HG03139 (cell line): ENCODE results near the gene SPAG16.

Experiments
- ATAC-seq: cut with Tn5 transposase; IDR thresholded peaks from one replicate; pipeline ENCODE4 v1.9.1; 2021; ENCODE audit not compliant: unreplicated experiment

Gene SPAG16

GRCh38 chr2:214341646-214342045 is 1057.4 kb downstream of the SPAG16 start:
- ATAC-seq: no peak

DNA sequence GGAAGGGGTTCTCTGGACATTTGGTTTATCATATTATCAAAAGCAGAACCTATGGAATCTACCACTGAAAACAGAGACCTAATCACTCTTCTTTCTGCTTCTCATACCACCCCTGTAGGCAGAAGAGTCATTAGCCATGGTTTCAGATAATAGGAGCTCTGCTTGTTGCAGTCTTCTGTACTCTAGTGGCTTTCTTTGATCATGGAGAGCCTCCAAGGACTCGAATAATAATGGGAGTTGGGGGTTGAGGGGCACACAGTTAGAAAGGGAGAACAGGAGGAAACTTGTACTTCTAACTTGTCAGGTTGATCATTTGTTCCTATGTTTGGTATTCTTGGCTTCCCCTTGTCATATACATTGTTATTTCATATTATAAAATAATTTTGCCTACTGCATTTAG is 1074.2 kb downstream of the SPAG16 start:
- no peak for ATAC-seq

DNA sequence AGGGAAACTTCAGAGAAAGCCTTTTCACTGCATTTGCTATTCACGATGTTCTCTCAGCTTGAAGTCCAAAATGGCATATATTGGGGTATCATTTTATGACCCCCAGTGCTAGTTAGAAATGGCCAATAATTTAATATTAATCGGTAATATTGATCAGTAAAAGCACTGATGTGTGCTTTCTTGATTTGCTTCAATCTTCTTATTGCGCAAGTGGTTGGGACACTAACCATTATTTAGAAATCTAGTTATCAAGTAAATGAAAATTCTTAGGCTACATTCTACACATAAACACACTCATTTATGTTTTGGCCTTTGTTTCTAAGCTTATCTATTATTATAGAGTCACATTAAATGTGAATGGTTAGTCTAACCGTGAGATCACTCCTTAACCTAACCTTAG is 1076.9 kb downstream of the SPAG16 start:
- ATAC-seq: no peak

GRCh38 chr2:214365549-214365948 is 1081.3 kb downstream of the SPAG16 start:
- ATAC-seq: no peak

- no peak for ATAC-seq
Measured at GRCh38 chr2:214367171-214367570, 1082.9 kb downstream of the SPAG16 start.

- ATAC-seq: no peak
Measured at GRCh38 chr2:214376618-214377285, 1092.5 kb downstream of the SPAG16 start.

GRCh38 chr2:214377286-214377624 is 1093.0 kb downstream of the SPAG16 start:
- ATAC-seq: no peak

- ATAC-seq: no peak
Measured at GRCh38 chr2:214378455-214379103, 1094.3 kb downstream of the SPAG16 start.

- ATAC-seq: no peak
Measured at GRCh38 chr2:214379227-214379626, 1095.0 kb downstream of the SPAG16 start.

DNA sequence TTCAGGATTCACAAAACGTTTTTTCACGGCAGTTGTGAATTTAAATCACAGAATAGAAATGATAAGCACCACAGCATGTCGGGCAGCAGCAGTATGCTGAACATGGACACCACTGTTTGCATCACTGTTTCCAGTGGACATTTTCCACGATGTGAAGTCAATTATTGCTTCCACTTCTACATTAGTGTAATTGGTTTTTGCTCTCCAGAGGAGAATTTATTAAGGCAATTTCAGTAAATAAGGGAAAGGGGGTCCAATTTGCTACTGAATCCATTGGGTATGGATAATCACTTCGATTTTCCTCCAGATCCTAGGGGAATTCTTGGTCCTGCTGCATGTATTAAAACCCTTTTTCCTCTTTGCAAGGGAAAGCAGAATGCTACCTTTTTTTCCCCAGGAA is 1096.4 kb downstream of the SPAG16 start:
- ATAC-seq: no peak

DNA sequence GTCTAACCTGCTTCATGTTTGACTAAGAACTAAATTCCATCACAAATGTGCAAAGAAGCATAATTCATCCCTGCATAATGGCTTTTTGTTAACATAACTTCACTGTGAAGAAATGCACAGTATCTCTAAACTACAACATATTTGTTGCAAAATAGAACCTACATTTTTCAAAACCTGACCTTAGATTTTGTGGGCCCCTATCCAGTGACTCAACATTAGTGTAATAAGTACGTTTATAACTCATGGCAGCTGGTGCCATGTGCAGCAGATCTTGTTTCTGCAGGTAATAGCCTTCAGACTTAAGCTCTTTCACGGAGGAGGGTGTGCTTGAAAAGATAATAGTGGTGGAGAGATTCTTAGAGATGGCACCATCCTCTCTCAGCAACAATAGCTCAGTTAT is 1098.0 kb downstream of the SPAG16 start:
- ATAC-seq: no peak

- no peak for ATAC-seq
Measured at GRCh38 chr2:214386720-214387119, 1102.5 kb downstream of the SPAG16 start.

DNA sequence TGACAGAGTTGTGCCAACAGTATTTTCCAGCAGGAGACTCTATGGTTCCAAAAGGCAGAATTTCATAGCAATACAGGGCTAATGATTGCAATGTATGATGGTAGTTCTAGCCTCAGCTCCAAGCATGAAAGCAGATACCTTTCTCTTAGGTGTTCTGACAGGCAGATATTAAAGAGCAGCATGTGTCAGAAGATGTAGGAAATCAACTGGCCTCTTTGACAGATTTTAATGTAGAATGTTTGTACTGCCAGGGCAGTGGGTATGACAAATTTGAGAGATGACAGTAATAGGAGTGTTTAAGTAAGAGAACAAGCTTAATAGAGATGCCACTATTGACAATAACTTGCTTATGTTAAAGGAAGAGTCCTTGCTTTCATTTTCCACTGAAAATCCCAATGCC is 1105.1 kb downstream of the SPAG16 start:
- ATAC-seq: no peak

GRCh38 chr2:214393796-214394195 is 1109.5 kb downstream of the SPAG16 start:
- no peak for ATAC-seq

- ATAC-seq: no peak
Measured at GRCh38 chr2:214395040-214395439, 1110.8 kb downstream of the SPAG16 start.

DNA sequence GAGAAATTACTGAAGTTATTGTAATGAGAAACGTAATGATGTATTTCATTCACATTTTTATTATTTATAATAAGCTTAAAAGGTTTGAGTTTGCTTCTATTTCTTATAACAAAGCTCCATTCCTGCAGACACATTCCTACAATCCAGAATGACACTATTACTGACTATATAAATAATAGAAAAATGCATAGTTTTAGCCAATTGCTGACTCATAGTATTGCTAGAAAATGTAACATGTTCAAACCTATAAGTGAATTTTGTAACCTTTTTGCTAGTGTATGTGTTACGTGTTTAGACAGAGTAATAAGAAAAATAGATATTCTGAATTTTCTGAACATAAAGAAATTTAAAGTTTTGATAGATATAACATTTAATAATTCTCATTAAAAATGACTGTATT is 1117.3 kb downstream of the SPAG16 start:
- no peak for ATAC-seq

DNA sequence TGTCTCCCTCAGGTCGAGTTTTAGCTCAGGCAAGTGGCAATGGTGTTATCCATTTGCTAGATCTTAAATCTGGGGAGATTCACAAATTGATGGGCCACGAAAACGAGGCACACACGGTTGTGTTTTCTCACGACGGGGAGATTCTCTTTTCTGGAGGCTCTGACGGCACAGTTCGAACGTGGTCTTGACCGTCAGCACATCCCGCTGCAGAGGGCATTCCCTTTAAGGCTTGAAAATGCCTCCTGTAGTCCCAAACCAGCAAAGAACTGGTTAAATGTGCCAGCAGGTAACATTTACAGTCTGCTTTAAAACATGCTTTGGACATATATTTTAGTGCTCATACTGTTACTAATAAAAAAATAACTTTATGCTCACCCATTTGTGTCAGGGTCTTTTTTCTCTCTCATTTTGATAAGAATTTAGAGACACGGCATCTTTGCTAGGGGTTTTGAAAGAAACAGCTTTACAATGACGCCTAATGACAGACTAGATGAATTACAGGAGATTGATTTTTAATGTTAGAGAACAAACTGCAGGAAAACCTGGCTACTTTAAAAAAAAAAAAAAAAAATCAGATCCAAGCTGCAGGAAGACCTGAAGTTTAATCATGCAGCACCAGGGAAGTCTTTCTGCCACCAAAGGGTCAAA is 1126.0 kb downstream of the SPAG16 start:
- ATAC-seq: no peak

DNA sequence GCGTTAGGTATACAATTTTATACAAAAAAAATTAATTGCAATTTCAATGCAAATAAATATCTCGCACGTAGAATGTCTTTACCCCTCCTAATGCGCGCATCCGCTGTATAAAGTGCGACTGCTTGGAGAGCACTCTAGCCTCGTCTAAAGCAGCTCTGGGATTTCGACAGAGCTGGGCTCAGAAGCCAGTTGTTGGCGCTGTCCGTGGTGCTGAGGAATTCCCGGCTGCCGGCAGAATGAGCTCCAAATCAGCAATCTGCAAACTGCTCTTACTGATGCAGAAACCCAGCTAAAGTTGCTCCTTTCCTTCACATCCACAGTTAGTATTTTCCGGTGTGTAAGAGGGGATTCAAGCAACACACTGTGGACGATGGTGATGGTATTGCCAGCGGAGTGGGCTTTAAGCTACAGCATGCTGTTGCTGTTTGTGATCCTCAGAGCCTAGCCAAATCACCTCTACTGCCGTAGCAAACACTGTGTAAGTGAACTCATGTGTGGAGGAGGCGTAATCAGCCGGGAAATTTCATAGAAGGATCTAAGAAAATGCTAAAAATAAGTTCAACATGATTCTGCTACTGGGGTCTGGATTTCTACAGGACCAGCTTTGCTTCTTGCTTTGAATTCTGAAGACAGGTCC is 1126.8 kb downstream of the SPAG16 start, which contains the start of gene VWC2L:
VWC2L (plus strand) TSS at position 137 of the 637 bp plus-strand sequence. CDS start 3,140 bp downstream, outside the sequence.
- ATAC-seq: no peak

DNA sequence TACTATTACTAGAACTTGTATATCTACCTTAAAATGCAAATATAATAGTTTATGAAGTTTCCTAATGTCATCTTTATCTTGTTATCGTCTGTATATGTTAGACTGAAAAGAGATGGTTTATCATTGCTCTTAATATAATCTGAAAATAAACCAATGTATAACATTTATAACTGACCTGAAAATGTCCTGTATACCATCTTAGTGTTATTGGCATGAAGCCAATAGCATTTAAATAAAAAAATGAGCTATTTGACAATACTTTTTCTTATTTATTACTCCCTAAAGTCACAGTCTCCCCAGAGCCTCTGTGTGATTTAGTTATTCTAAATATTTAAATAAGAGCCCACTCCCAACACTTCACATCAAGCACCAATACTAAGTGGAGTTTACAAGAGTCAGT is 1128.4 kb downstream of the SPAG16 start:
- ATAC-seq: no peak

DNA sequence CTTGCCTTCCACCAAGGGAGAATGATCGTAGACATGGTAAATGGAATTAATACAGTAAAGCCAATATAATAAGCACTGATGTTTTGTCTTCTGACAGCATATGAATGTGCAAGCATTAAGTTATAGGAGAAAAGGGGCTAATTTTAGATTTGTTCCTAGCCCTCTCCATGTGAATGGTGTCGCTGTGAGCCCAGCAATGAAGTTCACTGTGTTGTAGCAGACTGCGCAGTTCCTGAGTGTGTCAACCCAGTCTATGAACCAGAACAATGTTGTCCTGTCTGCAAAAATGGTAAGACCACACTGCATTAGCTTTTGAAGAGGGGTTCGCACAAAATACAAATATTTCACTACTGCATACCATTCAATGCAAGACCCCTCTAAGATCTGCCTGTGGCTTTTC is 1152.2 kb downstream of the SPAG16 start:
- ATAC-seq: no peak

DNA sequence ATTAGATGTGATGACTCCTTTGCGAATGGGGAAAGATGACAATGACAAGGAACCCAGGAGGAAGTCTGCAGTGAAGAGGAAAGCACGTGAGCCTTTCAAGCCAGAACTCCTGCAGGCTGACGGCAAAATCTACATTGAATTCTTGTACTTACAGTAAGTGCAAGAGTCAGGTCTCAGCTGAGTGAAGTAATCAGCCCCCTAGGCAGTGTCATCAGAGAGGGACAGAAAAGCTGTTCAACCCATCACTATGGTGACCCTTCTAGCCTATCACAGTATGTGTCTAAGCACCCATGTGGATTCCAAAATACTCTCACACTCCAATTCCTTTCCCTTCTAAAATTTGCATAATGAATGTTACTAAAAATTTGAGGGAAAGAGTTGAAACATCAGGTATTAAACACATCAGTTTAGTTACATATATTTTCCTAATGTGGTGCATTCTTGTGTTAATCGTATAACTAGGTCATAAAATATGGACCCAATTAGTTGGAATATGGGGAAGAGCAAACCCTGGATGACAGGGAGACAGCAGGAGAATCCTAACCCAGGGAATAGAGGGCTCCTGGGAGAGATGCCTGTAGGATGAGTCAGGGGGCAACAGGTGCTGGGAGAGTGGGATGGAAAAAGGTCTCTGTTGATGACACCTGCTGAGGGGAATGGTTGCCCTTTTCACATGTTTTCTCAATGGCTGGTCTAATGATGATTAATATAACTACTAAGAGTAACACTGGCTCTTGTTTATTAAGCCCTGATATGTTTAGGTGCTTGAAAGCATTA is 1166.0 kb downstream of the SPAG16 start:
- no peak for ATAC-seq
